Astrocyte (in vitro differentiated cells and primary cell): ENCODE data around the gene TMEM237. TPM values are rescaled to one million over a fixed set of nuclear protein-coding genes. Genes with fewer than 3 reads are reported as not detected.

Experiments used
- DNase-seq: peaks from one replicate; pipeline ENCODE4 v3.0.0-alpha.2; 2010; ENCODE audit warnings: low read depth
- FAIRE-seq: peaks from 2 replicates; lab custom pipeline; 2011; peaks lifted over from hg19 to GRCh38; lab: Jason Lieb, UNC
- H2AFZ ChIP-seq: 2 replicates; pipeline ENCODE4 v1.6.0; 2012; ENCODE audit warnings: low read depth, low read length, inconsistent platforms
- H3K27ac ChIP-seq: 2 replicates; pipeline ENCODE4 v1.5.1; 2011; ENCODE audit warnings: low read depth, low read length, inconsistent platforms
- H3K27me3 ChIP-seq: 2 replicates; pipeline ENCODE4 v1.6.0; 2011; ENCODE audit warnings: low read length, inconsistent platforms; ENCODE audit not compliant: insufficient read depth
- H3K36me3 ChIP-seq: 2 replicates; pipeline ENCODE4 v1.5.1; 2011; ENCODE audit warnings: low read length, inconsistent platforms; ENCODE audit not compliant: insufficient read depth
- H3K4me1 ChIP-seq: 2 replicates; pipeline ENCODE4 v1.5.1; 2011; ENCODE audit warnings: low read length, inconsistent platforms; ENCODE audit not compliant: insufficient read depth
- H3K4me2 ChIP-seq: 2 replicates; pipeline ENCODE4 v1.6.0; 2012; ENCODE audit warnings: low read length, inconsistent platforms
- H3K4me3 ChIP-seq: 2 replicates; pipeline ENCODE4 v1.5.1; 2011; ENCODE audit warnings: low read depth, mild to moderate bottlenecking, low read length, inconsistent platforms; ENCODE audit not compliant: insufficient read depth
- H3K79me2 ChIP-seq: 2 replicates; pipeline ENCODE4 v1.6.0; 2012; ENCODE audit warnings: mild to moderate bottlenecking, low read length, inconsistent platforms; ENCODE audit not compliant: insufficient read depth
- H3K9ac ChIP-seq: 2 replicates; pipeline ENCODE4 v1.6.0; 2012; ENCODE audit warnings: mild to moderate bottlenecking, low read length, inconsistent platforms
- H3K9me3 ChIP-seq: 2 replicates; pipeline ENCODE4 v1.5.1; 2012; ENCODE audit warnings: low read depth, mild to moderate bottlenecking, low read length, inconsistent platforms; ENCODE audit not compliant: insufficient read depth
- H4K20me1 ChIP-seq: 2 replicates; pipeline ENCODE4 v1.6.0; 2012; ENCODE audit warnings: low read length, inconsistent platforms; ENCODE audit not compliant: insufficient read depth
- H3K27ac Mint-ChIP-seq: one replicate; pipeline ENCODE4 v1.8.0; 2021; ENCODE audit warnings: mild to moderate bottlenecking, mixed read lengths; ENCODE audit not compliant: unreplicated experiment
- H3K27me3 Mint-ChIP-seq: one replicate; pipeline ENCODE4 v1.8.0; 2021; ENCODE audit warnings: low read depth, mixed read lengths; ENCODE audit not compliant: unreplicated experiment
- H3K36me3 Mint-ChIP-seq: one replicate; pipeline ENCODE4 v1.8.0; 2021; ENCODE audit warnings: low read depth, mixed read lengths; ENCODE audit not compliant: unreplicated experiment
- H3K4me1 Mint-ChIP-seq: one replicate; pipeline ENCODE4 v1.8.0; 2021; ENCODE audit warnings: low read depth, mixed read lengths; ENCODE audit not compliant: unreplicated experiment
- H3K4me3 Mint-ChIP-seq: one replicate; pipeline ENCODE4 v1.8.0; 2021; ENCODE audit warnings: mild to moderate bottlenecking, moderate library complexity, mixed read lengths; ENCODE audit not compliant: unreplicated experiment
- H3K9me3 Mint-ChIP-seq: one replicate; pipeline ENCODE4 v1.8.0; 2021; ENCODE audit warnings: mild to moderate bottlenecking, mixed read lengths; ENCODE audit not compliant: unreplicated experiment
- CTCF ChIP-seq: IDR thresholded peaks from 2 replicates; pipeline ENCODE4 v1.5.1; 2011; ENCODE audit warnings: low read depth, mild to moderate bottlenecking, inconsistent platforms, low read length, moderate library complexity; ENCODE audit not compliant: insufficient read depth
- EZH2 ChIP-seq: IDR thresholded peaks from 2 replicates; pipeline ENCODE4 v1.6.1; 2012; ENCODE audit warnings: mild to moderate bottlenecking, low read length, inconsistent platforms; ENCODE audit not compliant: insufficient read depth
- total RNA-seq: library from RNA; stranded (reverse); gene quantifications from 2 replicates; pipeline ENCODE4 v1.2.1, GENCODE V29; 2021

Gene TMEM237
- total RNA-seq, 1 donor from 2014 or later, result 37.7 TPM

GRCh38 chr2:201621293-201621999 is 21.9 kb downstream of the TMEM237 start:
- Histone ChIP-seq H3K4me2 (peak overlapping the region; percentile 22), H2AFZ (no peak overlapping the region), H3K4me1 (peaks cover 12% of the 10 kb centered on the region), H3K27me3 (no peaks in the 10 kb centered on the region), H3K27ac (no peak overlapping the region), H3K79me2 (no peaks in the 10 kb centered on the region), H3K4me3 (no peak overlapping the region), H4K20me1 (no peaks in the 10 kb centered on the region), H3K9ac (no peak overlapping the region), H3K36me3 (peaks cover 24% of the 10 kb centered on the region), H3K9me3 (no peaks in the 10 kb centered on the region)
- H3K27me3 Mint-ChIP-seq, result peaks cover 3% of the 10 kb centered on the region
- H3K4me1 Mint-ChIP-seq, result peaks cover 3% of the 10 kb centered on the region
- DNase-seq (no peak), FAIRE-seq (no peak)
- no peak overlapping the region for H3K27ac Mint-ChIP-seq
- no peak overlapping the region for H3K4me3 Mint-ChIP-seq
- no peak for TF ChIP-seq EZH2
- TF ChIP-seq CTCF, result no peak
- H3K9me3 Mint-ChIP-seq, result peaks cover 2% of the 10 kb centered on the region
- H3K36me3 Mint-ChIP-seq, result peaks cover 7% of the 10 kb centered on the region

GRCh38 chr2:201618744-201619662 is 24.3 kb downstream of the TMEM237 start:
- no peaks in the 10 kb centered on the region for H4K20me1 ChIP-seq
- no peak for TF ChIP-seq EZH2
- no peak for TF ChIP-seq CTCF
- Mint-ChIP-seq H3K9me3 (peaks cover 5% of the 10 kb centered on the region), H3K4me3 (no peak overlapping the region), H3K4me1 (peaks cover 3% of the 10 kb centered on the region), H3K27ac (no peak overlapping the region), H3K27me3 (peaks cover 14% of the 10 kb centered on the region), H3K36me3 (peaks cover 6% of the 10 kb centered on the region)
- H2AFZ ChIP-seq, result peak overlapping the region; percentile 45
- peaks cover 7% of the 10 kb centered on the region for H3K36me3 ChIP-seq
- H3K4me3 ChIP-seq, result peak overlapping the region; percentile 3
- no peaks in the 10 kb centered on the region for H3K9me3 ChIP-seq
- H3K27me3 ChIP-seq, result no peaks in the 10 kb centered on the region
- H3K4me1 ChIP-seq, result peaks cover 12% of the 10 kb centered on the region
- H3K9ac ChIP-seq, result no peak overlapping the region
- H3K4me2 ChIP-seq, result peak overlapping the region; percentile 52
- FAIRE-seq (no peak), DNase-seq (peak; percentile 39)
- H3K79me2 ChIP-seq, result no peaks in the 10 kb centered on the region
- H3K27ac ChIP-seq, result no peak overlapping the region
